HG02678 (cell line): ENCODE results near the gene IGSF3.
"Not testable (repeated sequence)": the region's sequence is repeated elsewhere in the genome, so short reads cannot be mapped to it uniquely, and the experiment has no call there.

Experiments used
- ATAC-seq: cut with Tn5 transposase; IDR thresholded peaks from one replicate; pipeline ENCODE4 v1.9.1; 2021; ENCODE audit warnings: mild to moderate bottlenecking, moderate library complexity; ENCODE audit not compliant: unreplicated experiment

The IGSF3 gene

DNA sequence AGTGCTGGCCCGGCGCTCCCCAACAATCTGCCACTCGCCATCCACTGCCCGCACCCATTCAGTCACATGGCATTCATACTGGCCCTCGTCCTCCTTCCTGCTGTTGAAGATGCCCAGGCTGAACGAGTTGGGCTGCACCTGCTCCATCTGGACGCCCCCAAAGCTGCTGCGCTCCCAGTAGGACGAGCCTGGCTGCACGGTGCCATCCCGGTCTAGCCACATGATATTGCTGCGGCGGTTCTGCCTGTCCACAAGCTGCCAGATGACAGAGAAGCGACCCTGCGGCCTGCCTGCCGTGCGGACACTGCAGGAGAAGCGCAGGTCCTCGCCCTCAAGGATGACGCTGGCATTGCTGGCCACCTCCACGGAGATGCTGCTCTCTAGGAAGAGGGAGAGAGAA is 63.9 kb downstream of the IGSF3 start:
- ATAC-seq: not testable (repeated sequence)

DNA sequence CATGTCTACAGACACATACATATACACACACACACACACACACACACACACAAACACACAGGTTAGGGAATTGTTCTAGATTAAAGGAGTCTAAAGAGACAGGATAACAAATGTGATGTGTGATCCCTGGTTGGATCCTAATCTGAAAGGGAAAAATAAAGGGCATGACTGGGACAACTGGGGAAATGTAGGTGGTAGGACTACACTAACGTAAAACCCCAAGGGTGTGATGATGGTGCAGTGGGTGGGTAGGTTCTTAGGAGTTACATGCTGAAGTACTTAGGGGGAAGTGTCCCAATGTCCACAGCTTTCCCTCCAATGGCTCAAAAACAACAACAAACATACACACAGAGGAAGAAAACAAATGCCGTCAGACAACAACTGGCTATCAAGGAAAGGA is 68.2 kb downstream of the IGSF3 start:
- ATAC-seq: not testable (repeated sequence)

DNA sequence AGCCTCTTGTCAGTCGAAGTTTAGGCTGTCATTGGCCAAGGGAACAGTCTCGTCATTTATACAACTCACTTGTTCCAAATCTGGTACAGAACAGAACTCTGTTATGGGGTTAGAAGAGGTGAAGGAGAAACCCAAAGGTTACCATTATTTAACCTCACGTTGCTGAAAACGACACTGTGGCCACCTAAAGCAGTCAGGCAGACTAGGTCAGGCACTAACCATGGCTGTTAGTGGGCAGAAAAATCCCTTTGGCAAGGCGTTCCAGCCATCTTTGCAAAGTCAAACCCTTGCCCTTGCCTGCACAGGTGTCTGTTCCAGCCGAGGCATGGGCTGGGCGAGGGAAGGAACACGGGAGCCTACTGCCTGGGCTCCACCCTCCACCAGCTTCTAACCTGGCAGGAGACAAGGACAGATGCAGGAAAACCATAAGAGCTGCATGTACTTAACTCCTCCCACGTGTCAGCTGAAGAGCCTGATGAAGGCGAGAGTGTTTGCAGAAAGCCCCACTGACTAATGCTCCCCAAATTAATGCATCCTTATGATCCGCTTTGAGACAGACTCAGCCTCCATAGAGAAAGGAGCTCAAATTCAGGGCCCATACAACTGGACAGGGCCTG is 69.0 kb downstream of the IGSF3 start:
- not testable (repeated sequence) for ATAC-seq

DNA sequence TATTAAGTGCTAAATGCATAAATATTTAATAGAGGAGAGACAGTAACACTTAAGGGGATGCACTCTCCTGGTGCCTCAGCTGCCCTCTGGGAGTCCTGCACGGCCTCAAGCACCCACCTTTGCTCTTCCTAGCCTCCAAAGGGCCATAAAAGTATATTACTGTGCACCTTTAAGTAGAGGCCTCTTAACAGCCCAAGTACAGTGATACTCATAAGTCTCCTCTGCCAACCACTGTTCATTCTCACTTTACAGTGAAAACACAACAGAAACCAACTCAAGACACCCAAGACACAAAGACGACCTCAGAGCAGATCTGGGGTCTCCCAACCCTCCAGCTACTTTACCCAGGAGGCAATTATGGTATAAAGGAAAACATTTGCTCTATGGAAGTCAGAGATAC is 70.1 kb downstream of the IGSF3 start:
- peak; percentile 79 for ATAC-seq

DNA sequence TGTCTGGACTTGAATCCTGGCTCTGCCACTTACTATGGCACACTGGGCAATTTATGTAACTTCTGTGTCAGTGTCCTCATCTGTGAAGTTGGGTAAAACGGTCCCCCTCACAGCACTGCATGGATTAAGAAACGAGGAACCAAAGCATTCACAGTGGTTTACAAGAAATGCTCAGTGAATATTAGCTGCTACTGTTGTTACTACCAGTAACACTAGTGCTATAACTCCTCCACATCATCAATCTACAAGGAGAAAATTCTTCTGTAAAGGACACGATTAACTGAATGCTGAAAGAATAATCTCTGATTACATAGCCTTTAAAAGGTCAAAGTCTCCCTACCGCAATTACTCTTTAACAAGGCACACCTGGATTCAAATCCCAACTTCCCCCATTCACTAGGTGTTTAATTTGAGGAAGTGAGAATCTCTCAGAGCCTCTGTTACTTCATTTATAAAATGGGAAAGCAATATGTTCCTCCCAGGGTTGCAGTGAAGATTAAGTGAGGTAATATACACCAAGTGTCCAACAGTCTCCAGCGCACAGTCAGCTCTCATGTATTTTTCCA is 70.7 kb downstream of the IGSF3 start:
- not testable (repeated sequence) for ATAC-seq

DNA sequence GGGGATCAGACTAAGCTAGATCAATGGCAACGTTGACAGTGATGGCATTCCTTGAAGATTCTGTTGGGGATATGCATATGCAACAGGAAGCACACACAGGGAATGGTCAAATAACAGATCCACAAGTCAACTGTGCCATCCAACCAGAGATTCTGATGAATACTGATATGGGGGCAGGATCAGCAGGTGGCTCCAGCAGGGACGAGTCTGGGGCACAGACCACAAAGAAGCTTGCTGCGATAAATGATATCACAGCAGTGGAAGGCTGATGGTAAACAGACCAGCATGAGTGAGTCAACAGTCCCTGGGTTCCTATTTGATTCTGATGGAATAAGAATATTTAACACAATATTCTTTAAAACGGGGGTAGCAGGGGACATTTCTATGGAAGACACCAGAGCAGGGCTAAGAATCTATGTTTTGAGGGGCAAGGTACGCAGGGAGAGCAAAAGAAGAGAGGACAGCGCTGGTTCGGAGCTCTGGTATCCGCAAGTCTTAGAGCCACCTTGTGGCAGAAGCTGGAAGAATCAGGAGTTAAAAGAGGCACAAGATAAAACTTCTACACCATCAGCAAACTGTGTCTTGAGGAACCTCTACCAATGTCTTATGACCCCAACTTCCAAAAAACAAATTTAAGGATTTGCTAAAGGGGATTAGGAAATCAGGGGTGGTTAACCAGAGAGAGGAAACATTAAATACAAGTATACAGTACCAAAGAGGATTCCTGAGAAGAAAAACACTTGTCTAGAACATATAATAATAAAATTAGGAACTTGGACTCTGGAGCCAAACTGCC is 71.4 kb downstream of the IGSF3 start:
- ATAC-seq: peak; percentile 49

DNA sequence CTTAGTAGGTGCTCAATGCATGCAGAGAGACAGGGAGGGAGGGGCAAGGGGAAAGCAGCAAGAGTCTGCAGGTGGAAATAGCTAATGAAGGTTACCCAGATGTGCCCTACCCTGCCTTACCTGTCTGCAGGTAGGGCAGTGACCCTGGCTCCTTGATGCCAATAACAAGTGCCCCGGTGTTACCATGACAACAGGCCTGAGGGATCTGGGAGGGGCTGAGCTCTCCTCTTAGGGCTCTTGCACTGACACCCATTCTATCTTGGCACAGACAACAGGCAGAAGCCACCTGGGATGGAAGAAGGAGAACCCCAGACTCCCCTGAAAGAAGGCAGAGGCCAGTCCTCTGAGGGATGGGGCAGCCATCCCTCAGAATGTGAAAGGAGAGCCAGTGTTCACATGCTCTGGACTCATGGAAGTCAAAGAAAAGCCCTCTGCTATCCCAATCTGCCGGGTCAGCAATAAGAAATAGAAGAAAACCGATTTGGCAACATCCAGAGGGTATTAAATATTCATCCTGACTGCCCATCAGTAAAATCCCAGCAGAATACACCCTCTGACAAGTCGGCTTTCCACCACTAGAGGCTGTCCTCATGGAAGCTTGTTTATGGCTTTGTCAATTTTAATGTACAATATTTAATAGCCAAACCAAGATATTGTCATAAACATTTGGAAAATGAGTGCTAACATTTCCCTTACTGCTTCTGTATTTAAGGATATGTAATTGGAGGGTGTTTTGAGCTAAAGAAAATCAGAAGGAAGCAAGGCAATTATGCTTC is 72.3 kb downstream of the IGSF3 start:
- ATAC-seq: not testable (repeated sequence)

DNA sequence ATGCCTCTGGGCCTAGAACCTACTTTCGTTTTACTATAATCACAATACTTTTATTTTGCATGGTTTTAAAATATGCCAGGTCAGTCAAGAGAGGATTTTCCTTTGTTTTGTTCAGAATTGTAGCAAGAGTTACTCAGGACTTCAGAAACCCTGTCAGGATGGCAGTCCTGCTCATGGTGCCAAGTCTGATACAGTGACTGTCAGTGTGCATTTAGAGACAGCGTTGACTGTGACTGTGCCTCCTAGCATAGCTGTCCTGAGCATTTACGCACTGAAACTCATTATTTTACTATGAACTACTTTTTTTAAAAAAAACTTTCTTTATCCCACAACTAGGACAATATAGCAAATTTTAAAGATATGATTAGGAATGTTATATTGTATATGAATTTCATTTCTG is 73.6 kb downstream of the IGSF3 start:
- ATAC-seq: not testable (repeated sequence)

DNA sequence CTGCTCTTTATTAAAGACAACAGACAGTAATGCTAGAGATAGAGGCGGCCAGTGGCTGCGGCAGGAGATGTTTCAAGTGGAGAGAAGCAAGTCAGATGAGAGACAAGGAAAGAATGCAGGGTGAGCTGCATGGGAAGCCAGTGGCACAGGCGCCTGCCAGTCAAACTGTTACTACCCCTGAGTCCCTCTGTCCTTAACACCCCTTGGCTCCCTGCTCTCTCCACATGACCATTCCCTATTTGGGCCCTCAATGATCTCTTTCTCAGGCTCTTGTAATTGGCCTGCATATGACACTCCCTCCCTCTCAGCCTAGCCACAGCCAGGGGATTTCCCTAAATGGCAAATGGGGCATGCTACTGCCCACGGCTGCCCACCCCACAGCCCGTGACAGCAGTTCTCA is 74.1 kb downstream of the IGSF3 start:
- not testable (repeated sequence) for ATAC-seq

DNA sequence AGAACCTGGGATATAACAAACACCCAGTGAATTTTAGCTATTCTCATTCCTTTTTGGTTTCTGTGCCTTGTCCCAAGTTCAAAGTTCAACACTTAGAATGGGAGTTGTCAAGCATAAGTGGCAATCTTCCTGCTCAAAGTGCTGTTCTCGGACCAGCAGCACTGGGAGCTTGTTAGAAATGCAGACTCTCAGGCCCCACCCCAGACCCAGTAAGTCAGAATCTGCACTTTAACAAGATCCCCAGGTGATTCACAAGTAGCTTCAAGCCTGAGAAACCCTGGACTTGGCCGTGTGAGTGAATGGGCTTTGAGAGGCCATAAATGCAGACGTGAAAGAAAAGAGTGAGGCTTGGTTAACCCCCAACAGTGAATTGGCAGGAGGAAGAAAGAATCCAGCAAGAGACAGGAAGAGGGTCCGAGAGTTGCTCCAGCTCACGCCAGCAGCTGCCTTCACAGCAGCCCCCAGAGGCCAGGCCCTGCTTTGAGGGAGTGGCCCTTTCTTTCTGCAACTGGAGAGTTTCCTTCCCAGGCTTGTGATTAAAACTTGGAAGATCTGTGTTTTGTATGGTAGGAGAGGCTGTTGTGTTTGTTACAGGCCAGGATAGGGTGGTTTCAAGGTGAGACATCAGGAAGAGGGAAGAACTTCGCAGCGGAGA is 75.5 kb downstream of the IGSF3 start:
- ATAC-seq: not testable (repeated sequence)

DNA sequence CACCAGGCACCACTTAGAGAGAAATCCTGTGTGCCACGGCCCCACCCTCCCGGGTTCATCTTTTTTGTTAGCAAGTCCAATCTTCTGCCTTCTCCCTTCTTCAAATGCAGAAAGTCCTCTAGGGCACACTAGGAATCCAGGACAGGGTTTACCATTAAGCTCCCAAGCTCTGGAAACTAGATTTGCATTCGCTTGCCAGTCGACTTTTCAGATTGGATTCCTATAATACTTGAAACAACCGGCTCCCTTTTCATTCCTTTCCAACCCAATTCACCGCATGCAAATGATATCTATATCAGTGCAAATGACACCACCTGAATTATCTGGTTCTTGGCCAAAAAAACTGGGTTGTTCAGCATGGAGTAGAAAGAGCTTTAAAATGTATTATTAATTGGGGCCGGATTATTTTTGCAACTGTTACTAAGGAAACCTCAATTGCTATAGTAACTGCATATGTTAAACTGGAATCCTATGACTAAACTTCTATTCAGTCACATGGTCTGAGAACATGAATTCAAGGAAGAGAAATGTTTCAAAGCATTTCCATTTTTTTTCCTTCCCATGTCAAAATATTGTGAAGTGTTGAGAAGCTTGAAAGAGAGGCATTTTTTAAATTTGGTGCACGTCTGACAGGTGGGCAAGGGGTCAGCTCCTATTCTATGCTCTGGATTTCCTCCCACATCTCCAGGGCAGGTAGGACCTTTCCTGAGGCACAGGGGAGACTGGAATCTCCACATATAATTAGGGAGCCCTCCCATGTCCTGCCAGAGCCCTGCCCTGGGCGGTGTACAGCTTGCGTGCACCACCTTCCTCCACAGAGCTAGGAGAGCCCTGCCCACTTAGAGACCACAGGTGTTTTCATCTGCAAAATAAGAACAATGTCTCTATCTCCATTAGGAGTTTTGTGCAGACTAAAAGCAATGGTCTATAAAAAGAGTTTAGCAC is 76.3 kb downstream of the IGSF3 start:
- ATAC-seq: not testable (repeated sequence)

DNA sequence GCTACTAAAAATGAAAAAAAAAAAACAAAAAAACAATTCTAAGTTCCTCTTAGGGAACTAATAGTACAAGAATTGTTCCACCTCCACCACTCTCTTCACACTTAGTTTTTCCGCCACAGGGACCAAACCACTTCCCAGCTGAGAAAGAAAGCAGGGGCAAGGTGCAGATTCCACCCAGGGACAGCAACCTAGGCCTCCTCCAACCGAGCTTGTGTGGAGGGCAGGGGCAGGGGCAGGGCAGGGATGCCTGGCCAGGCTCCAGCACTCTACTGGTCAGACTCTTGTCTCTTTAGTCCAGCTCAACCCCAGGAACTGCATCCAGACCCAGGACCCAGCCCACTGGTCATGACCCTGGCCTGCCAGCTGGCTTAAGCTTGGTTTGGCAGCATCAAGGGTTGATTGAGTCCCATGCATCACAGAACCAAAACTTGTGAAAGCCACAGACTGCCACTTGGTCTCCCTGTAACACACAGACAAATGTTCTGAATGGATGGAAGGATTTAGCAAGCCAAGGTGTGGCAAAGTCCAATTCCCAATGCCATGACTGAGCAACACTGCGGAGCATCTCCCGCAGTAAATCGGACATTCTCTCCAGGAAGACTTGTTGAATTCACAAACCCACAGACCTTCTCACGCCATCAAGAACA is 77.1 kb downstream of the IGSF3 start:
- ATAC-seq: not testable (repeated sequence)

DNA sequence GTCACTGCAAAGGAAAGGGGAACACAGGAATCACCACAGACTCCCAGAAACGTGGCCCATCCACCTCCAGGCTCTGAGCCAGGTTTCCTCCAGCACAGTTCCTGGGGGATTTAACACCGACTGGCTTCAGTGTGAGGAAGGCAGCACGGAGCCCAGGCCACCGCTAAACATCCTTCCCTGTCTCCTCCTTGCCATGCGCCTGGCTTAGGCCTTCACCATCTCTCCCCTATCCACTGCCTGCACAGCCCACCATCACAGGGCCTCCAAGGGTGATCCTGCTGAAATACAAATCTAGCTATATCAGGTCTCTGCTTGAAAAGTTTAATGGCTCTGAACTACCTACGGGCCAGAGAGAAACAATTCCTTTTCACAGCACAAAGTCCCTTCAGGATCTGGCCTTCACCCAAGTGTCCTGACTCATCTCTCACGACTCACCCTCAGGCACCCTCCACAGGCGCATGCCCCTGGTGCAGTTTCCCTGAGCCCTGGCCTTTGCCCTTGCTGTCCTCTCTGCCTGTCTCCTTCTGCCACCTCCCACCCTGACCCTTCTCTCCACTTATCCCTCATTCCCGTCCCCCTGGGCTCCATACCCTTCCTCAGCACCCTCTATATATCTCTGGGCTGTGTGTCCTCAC is 78.3 kb downstream of the IGSF3 start:
- ATAC-seq: not testable (repeated sequence)

DNA sequence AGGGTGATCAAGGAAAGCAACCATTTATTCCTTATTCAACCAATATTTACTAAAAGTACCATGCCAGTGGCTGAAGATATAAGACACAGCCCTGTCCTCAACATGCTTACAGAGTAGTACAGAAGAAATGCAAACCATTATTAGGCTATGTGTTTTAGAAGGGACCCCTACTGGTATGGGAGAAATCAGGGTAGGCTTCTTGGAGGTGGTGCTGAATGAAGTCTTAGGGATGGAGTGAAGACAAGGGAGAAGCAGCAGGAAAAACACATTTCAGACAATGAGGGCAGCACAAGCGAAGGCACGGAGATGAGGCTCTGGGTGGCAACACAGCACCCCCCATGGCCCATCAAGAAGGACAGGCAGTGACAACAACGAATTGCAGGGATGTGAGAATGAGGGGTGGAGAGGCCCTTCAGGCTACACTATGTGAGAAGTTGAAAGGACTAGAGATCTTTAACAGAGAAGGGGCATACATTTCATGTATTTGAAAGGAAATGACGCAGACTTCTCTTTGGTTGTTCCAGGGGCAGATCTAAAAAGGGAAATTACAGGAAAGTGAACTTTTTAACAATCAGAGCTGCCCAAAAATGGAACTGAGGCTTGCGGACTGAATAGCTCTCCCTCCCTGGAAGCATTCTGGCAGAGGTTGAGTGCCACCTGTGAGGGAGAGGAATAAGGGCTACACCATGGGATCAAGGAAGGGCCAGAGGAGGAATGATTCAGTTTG is 79.9 kb downstream of the IGSF3 start:
- ATAC-seq: no peak

DNA sequence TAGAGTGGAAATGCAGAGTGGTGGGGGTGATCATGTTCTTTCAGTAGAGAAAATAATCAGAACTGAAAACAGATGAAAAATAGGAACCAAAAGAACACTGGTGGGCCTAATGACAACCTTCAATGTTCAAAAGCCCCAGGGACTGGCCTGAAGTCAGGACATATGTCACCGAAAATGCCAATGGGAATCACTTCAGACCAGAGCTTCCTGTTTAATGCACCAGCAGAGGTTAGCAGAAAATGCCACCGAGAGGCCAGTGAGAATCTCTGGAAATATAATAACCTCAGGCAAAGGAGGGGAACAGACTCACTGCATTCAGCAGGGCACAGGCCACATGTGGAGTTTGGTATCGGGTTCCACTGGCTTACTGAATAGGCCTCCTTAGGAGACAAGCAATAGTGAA is 80.8 kb downstream of the IGSF3 start:
- ATAC-seq: peak; percentile 59

DNA sequence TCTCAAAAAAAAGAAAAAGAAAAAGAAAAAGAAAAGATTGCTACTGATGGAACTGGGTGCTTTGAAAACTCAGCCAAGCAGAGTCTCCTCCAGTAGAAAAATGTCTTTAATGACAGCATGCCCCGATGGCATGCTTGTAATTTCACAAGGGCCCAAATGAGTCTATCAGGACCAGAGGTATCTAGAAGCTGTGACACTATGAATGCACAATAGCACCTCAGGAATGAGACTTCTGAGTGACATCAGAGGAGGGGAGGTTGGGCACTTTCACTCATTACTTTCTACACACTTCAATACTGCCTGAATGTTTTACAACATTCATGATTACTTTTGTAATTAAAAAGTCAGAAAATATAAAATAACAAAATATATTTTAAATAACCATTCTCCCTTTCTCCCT is 81.6 kb downstream of the IGSF3 start:
- ATAC-seq: no peak

DNA sequence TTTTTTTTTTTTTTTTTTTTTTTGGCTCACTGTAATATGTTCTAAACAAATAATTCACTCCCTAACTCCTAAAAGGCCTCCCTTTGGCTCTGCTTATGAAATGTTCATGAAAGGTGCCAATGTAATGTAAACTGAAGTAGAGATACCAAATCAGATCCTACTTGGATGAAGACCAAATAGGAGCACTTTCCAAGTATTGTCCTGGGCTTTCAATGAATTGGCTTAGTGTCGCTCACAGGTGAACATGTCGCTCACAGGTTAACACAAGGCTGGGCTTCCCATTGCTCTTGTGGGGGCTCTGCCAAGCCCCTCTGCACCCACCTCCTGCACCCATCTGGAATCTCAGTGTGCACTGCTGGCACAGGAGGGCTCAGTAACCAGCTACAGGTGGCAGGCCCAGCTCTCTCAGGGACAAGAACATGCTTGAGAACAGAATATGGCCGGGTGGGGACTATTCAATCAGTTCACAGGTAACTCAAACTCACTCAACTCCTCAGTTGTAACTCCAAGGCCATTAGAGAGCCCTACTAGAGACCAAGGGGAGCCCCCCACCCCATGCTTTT is 86.1 kb downstream of the IGSF3 start:
- no peak for ATAC-seq
